Activated T-cell treated with anti-CD3 and anti-CD28 coated beads for 1 hour (primary cell): ENCODE data around the gene CTRB2.
"Not testable (repeated sequence)": the region's sequence is repeated elsewhere in the genome, so short reads cannot be mapped to it uniquely, and the experiment has no call there.

Experiments used
- DNase-seq: peaks from one replicate; pipeline ENCODE4 v3.0.0-alpha.2; 2020; ENCODE audit warnings: low read depth

The CTRB2 gene

DNA sequence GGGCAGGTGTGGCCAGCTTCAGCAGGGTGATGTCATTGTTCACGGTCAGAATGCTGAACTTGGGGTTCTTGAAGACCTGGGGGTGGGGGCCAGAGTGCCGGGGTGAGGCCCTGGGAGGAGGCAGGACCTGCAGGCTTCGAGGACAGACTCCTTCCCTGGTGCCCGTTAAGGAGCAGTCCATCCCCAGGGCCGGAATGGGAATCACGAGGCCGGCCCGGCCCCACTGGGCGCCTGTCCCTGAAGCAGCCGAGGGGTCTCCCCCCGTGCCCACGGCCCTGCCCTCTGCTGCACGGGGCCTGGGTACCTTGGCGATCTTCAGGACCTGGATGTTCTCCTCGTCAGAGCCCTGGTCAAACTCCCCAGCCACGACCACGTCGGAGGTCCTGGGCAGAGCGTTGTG, 1.5 kb downstream of the CTRB2 start:
- not testable (repeated sequence) for DNase-seq

DNA sequence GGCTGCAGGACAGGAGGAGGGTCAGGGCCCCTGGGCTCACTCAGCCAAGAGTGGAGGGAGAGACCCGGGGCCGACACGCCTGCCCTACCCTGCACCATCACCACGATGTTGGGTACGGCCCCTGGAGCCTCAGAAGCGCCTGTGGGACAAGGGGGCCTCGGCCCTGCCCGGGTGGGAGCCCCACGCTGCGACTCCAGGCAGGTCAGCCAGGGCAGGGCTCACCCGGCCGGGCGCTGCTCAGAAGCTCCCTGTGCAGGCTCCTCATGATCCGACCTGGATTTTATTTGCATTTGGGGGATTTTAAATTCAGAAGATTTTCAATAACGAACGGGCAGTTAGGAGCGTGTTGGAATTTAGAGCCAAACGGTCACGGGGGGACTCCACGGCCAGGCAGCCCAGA, 2.1 kb downstream of the CTRB2 start:
- DNase-seq, result not testable (repeated sequence)

DNA sequence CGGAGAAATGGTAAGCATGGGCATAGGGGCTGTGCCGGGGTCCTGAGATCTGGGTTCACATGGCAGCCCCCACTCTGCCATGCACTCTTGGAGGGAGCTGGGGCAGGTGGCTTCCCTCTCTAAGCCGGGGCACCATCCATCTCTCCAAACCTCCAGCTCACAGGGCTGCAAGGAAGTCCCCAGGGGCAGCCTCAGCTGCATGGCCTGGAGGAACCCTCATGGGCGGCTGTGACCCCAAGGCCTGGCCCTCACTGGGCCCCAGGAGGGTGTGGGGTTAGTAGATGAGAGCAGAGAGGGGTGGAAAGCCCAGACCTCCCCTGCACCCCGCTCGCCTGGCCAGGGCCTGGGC, 2.6 kb downstream of the CTRB2 start:
- no peak for DNase-seq

DNA sequence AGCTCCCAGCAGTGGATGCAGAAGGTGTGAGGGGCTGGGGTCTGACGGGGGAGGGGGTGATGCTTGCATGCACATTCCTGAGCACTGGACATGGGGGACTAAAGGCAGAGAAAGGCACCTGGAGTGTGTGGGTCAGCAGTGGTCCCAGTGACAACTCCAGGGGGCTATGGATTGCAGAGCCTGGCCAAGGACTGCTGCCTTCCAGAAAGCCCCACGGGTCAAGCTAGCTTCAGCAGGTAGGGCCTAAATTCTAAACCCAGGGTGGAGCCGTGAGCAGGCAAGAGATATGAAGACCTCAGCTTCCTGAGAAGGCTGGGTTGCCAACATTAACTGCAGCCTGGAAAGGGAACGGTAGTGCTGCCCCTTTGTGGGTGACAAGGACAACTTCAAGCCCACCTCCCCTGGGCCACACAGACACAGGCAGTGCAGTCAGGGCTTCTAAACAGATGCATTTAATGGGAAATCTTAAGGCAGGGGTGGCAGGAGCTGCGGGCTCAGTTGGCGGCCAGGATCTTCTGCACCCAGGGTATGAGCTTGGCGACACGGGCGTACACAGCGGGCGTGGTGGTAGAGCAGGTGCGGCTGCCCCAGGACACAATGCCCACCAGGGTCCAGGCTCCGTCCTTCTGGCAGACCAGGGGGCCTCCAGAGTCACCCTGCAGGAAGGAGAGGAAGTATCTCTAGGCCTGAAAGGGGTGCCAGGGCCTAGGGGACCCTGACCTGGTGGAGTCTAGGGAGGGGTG, 3.1 kb downstream of the CTRB2 start:
- no peak for DNase-seq

- no peak for DNase-seq
These were observed 3.9 kb downstream of the CTRB2 start for GRCh38 chr16:75203096-75203495.

- no peak for DNase-seq
These were observed 4.8 kb downstream of the CTRB2 start for GRCh38 chr16:75202069-75202590.

GRCh38 chr16:75198135-75198600, 8.8 kb downstream of the CTRB2 start:
- no peak for DNase-seq

DNA sequence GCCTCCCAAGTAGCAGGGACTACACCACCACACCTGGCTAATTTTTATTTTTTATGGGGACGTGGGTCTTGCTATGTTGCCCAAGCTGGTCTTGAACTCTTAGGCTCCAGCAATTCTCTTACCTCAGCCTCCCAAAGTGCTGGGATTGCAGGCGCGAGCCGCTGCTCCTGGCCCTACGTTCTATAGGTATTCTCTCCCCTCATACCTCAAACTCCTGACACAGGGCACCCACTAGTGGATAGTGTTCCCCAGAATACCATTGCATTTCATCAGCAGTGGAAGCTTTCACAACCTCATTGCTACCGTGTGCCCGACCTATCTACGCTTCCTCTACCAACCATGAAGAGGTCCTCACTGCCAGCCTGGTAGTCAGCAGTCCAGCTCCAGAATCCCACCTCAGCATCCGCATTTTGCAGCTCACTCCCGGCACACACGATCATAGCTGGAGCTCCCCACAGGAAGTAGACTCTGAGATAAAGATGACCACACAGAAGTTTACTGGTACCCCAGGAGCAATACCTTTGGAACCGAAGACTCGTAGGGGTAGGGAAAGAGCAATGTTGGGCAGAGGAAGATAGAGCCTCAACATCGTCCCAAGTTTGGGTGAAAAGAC, 9.3 kb downstream of the CTRB2 start:
- DNase-seq, result no peak

- no peak for DNase-seq
These were observed 10.1 kb downstream of the CTRB2 start for GRCh38 chr16:75196836-75197235.

- no peak for DNase-seq
These were observed 10.9 kb downstream of the CTRB2 start for GRCh38 chr16:75195811-75196790.

GRCh38 chr16:75193730-75194444, 13.1 kb downstream of the CTRB2 start:
- DNase-seq, result no peak

GRCh38 chr16:75193265-75193650, 13.7 kb downstream of the CTRB2 start:
- no peak for DNase-seq

DNA sequence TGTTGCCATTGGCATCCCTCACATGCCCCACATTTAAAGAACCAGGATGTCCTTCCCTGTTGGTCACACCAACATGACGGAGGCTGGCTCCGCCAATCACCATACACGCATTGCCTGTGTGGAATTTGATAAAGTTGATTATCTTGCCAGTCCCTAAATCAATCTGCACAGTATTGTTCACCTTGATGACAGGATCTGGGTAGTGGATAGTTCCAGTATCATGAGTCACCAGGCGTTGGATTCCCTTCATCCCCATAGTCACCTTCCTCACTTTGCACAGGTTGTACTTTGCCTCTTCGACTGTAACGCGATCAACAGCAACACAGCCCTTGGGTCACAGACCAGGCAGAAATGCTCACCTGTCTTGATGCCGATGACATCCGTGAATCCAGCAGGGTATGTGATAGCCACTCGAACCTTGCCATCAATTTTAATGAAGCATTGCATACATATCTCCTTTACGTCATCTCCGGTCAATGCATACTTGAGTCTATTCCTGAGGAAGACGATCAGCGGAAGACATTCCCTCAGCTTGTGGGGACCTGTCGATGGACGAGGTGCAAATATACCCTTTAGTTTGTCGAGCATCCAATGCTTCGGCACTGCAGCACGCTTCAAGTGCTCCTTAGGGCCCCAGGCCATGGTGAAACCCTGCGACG, 14.2 kb downstream of the CTRB2 start:
- DNase-seq, result no peak

- DNase-seq, result no peak
These were observed 17.2 kb downstream of the CTRB2 start for GRCh38 chr16:75189638-75190245.

DNA sequence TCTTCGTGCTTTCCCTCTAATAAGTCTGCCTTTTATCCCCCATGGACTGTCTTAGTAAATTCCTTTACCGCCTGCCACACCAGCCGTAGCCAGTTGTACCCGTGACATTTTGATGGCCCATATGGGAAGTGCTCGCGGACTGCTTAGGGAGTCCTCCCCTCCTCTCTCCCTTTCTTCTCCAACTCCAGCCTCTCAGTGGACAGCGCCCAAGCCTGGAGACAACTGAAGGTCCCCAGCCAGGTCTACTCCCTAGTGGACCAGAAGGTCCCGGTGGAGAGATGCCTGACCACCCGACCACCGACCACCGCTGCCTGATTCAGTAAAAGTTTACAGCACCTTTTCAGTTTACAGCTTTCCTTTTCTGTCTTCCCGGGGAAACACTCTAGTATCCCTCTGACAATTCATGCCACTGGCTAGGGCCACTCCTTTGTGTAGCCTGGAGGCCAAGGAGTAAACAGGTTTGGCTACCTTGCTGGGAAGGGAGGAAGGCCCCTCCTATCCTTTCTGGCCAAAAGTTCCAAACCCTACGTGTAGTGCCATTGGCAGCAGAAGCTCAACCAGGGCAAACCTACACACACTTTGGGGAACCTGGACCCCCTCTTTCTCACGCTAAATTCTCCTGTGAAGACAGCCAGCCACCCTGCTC, 18.0 kb downstream of the CTRB2 start:
- DNase-seq, result no peak

GRCh38 chr16:75181630-75182029, 25.3 kb downstream of the CTRB2 start:
- no peak for DNase-seq

GRCh38 chr16:75179208-75179607, 27.8 kb downstream of the CTRB2 start:
- no peak for DNase-seq

DNA sequence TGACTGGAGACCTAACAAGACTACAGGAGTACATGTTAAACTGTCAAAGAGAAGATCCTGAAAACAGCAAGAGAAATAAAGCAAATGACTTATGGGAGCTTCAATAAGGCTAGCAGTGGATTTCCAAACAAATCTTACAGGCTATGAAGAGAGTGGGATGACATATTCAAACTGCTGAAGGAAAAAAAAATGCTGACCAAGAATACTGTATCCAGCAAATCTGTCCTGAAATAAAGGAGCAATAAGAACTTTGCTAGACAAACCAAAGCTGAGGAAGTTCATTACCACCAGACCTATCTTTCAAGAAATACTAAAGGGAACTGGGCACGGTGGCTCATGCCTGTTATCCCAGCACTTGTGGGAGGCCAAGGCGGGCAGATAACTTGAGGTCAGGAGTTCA, 30.0 kb downstream of the CTRB2 start:
- DNase-seq, result no peak

DNA sequence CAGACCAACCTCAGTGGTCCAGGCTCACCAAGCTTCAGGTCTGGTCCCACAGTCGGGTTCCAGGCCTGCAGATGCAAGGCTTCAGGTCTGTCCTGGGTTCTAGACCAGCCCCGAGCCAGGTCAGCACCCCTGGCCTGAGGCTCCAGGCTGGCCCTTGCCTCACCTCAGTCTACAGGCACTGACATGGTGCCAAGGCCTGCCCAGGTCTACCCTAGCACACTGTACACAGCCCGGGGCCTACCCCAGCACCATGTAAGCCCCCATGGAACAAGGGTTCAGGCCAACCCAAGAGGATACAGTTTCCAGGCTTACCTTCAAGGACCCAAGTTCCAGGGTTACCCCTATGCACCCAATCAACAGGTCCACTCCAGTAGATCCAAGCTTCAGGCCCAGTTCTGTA, 31.9 kb downstream of the CTRB2 start:
- DNase-seq, result no peak

GRCh38 chr16:75172578-75172977, 34.4 kb downstream of the CTRB2 start:
- no peak for DNase-seq
